ENCODE measurements around the gene TNS1. TPM values are rescaled to one million over a fixed set of nuclear protein-coding genes. Genes with fewer than 3 reads are reported as not detected.

Gene TNS1
- polyA plus RNA-seq, 1 of the 3 experiments (the other 2 are of a cell fraction), result 12.1 TPM

GRCh38 chr2:217825469-217826235 is 177.1 kb downstream of the TNS1 start:
- H3K9me3 ChIP-seq, result no peaks in the 10 kb centered on the region
- no peaks in the 10 kb centered on the region for H3K27me3 ChIP-seq (ENCODE audit: insufficient read depth)
- WGBS (ENCODE audit: low lambda C conversion rate), result 86% methylated on average over 7 of the region's 8 CpGs
- no peaks in the 10 kb centered on the region for H3K79me2 ChIP-seq (ENCODE audit: insufficient read depth)
- H3K4me3 ChIP-seq (ENCODE audit: low read depth in 2 of 2, low read length in 1 of 2), result no peak overlapping the region
- no peak overlapping the region for H3K4me2 ChIP-seq
- no peak overlapping the region for H3K9ac ChIP-seq
- POLR2A ChIA-PET, result no interaction called here
- no peaks in the 10 kb centered on the region; a peak in 1 of 4 replicates for H3K4me1 ChIP-seq (ENCODE audit: control insufficient read depth in 1 of 2, insufficient read depth in 2 of 2, low read depth in 1 of 2, low read length in 1 of 2)
- TF ChIP-seq RXRA (IDR thresholded peaks at IDR 0.05; ENCODE audit: borderline replicate concordance, low read depth), result no peak
- TF ChIP-seq RAD21 (IDR thresholded peaks at IDR 0.05; ENCODE audit: low read length), result no peak
- TF ChIP-seq MAX (IDR thresholded peaks at IDR 0.05; ENCODE audit: low read depth), result no peak
- no peak for TF ChIP-seq MXI1 (IDR thresholded peaks at IDR 0.05; ENCODE audit: low read depth, low read length)
- TF ChIP-seq SIN3A (IDR thresholded peaks at IDR 0.05; ENCODE audit: borderline replicate concordance, low read depth, low read length), result no peak
- TF ChIP-seq TAF1 (IDR thresholded peaks at IDR 0.05; ENCODE audit: borderline replicate concordance, low read depth, low read length), result no peak
- no peak for TF ChIP-seq NRF1 (IDR thresholded peaks at IDR 0.05; ENCODE audit: low read depth, low read length)
- no peak for TF ChIP-seq USF2 (IDR thresholded peaks at IDR 0.05; ENCODE audit: borderline replicate concordance, low read depth, low read length)
- no peak for TF ChIP-seq FOXJ3 (CRISPR knock-in tag; IDR thresholded peaks at IDR 0.05)
- TF ChIP-seq MEF2A (IDR thresholded peaks at IDR 0.05; ENCODE audit: borderline replicate concordance, low read depth), result no peak
- no peak for TF ChIP-seq RFX5 (IDR thresholded peaks at IDR 0.05; ENCODE audit: low read length)
- TF ChIP-seq CHD2 (IDR thresholded peaks at IDR 0.05; ENCODE audit: low read length, partially characterized antibody), result no peak
- TF ChIP-seq FOSL2 (IDR thresholded peaks at IDR 0.05; ENCODE audit: borderline replicate concordance, low read depth), result no peak
- TF ChIP-seq ZBTB33 (IDR thresholded peaks at IDR 0.05; ENCODE audit: borderline replicate concordance, low read depth), result no peak
- TF ChIP-seq RCOR1 (IDR thresholded peaks at IDR 0.05; ENCODE audit: low read length), result no peak
- TF ChIP-seq PBX3 (IDR thresholded peaks at IDR 0.05), result no peak
- TF ChIP-seq EP300 (IDR thresholded peaks at IDR 0.05; ENCODE audit: borderline replicate concordance in 1 of 2, low read depth in 1 of 2, low read length in 1 of 2), result no peak
- H4K20me1 ChIP-seq (ENCODE audit: insufficient read depth), result peaks cover 23% of the 10 kb centered on the region; the same call in 1 of the 2 replicates
- no peaks in the 10 kb centered on the region for H3K9me2 ChIP-seq
- no peak overlapping the region for H2AFZ ChIP-seq (ENCODE audit: low read depth)
- H3K36me3 ChIP-seq (replicated peaks in 1 of 2; ENCODE audit: control insufficient read depth in 1 of 2, insufficient read depth in 2 of 2, low read length in 1 of 2), result peaks cover 19 to 38% of the 10 kb centered on the region in 2 experiments
- DNase-seq, result no peak
- H3F3A ChIP-seq (replicated peaks; ENCODE audit: insufficient read depth), result peaks cover 3% of the 10 kb centered on the region
- no peak overlapping the region for H3K27ac ChIP-seq (ENCODE audit: low read depth in 2 of 2, low read length in 1 of 2)
- CTCF ChIA-PET, result interaction anchor here (1.3 to 1.9 kb wide), 4 partner anchors 9 to 61 kb away, joined by 3 to 6 read pairs (median 5); no protein-coding TSS in a partner anchor
